ENCODE measurements around the gene SEC16B.

DNA sequence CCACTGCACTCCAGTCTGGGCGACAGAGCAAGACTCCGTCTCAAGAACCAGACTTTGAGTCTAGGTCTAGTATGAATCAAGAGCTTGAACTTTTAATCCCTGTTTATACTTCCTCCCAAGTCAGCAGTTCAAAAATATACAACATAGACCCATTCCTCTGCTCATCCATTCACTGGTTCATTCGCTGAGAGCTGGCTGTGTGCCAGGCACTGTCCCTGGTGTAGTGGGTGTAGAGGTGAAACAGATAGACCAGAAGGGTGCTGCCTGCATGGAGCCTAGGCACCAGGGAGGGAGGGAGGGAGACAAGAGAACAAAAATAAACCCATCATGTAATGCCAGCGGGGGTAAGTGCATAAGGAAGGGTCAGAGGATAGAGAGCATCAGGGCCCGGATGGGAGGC lies 25.5 kb upstream of the SEC16B start:
- TF ChIP-seq CTCF (IDR thresholded peaks at IDR 0.05) = no peak
- TF ChIP-seq POLR2A (IDR thresholded peaks at IDR 0.05) = no peak

All from breast epithelium (tissue), 3 donors.